ENCODE results near the gene PPIL4. TPM values are rescaled to one million over a fixed set of nuclear protein-coding genes. Genes with fewer than 3 reads are reported as not detected.

The PPIL4 gene
- total RNA-seq, 2 donors from 2014 or later: 18.7 to 19.7 TPM

DNA sequence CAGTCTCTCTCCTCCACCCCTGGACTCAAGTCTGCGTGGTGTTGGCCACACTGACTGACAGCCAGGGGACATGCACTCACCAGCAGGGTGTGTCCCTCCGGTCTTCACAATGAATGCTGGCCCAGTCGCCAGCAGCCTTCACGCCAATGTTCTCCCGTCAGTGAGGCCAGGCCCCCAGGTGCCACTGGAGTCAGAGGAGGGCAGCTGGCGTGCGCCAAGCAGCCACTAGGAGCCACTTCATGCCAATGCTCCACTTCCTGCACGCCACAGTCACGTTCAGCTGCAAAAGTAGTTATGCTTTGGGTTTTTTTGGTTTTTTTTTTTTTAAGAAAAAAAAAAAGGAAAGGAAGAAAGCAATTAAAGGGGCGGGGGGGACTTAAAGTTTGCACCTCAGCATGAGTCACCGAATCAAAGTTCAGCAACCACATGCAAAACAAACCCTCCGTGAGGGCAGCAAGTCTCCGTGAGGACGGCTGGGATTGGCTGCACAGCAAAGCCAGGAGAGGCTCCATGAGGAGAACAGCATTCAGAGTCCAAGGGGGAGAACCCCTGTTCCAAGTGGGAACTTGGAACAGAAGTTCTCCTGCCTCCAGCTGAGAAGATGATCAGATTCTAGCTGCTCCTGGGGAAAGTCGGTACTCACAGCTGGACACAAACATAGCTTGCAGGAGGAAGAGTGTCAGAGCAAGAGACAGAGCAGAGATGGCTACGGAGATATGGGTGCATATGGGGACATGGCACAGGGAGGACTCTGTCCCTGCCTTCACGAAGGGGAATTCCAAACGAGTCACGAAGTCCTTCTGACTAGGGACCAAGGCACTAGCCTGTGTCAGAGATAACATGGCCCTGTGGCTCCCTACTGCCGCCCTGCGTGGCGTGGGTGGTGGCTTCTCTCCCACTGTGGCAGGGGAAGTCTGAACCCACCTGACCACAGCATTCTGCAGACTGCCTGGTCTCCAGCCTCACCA lies 60.8 kb downstream of the PPIL4 start, which contains the start of gene ZC3H12D:
Gene ZC3H12D (minus strand): TSS at position 282 of the 968 bp plus-strand sequence. CDS start 10,471 bp downstream, outside the sequence.
- H3K27ac Mint-ChIP-seq: peak within 1 kb of the TSS; percentile 85 to 91
- DNase-seq (ENCODE audit: low spot score) (no peak), ATAC-seq (peak; percentile 67 to 77)
- H3K27me3 Mint-ChIP-seq: peaks cover 0 to 7% of the 10 kb centered on the region in 2 donors
- H3K36me3 Mint-ChIP-seq: no peaks in the 10 kb centered on the region
- H3K4me1 Mint-ChIP-seq (ENCODE audit: low read depth in 2 of 2): peaks cover 23 to 38% of the 10 kb centered on the region in 2 donors
- peak within 1 kb of the TSS; percentile 92 for H3K4me3 Mint-ChIP-seq
- H3K9me3 Mint-ChIP-seq: no peaks in the 10 kb centered on the region

DNA sequence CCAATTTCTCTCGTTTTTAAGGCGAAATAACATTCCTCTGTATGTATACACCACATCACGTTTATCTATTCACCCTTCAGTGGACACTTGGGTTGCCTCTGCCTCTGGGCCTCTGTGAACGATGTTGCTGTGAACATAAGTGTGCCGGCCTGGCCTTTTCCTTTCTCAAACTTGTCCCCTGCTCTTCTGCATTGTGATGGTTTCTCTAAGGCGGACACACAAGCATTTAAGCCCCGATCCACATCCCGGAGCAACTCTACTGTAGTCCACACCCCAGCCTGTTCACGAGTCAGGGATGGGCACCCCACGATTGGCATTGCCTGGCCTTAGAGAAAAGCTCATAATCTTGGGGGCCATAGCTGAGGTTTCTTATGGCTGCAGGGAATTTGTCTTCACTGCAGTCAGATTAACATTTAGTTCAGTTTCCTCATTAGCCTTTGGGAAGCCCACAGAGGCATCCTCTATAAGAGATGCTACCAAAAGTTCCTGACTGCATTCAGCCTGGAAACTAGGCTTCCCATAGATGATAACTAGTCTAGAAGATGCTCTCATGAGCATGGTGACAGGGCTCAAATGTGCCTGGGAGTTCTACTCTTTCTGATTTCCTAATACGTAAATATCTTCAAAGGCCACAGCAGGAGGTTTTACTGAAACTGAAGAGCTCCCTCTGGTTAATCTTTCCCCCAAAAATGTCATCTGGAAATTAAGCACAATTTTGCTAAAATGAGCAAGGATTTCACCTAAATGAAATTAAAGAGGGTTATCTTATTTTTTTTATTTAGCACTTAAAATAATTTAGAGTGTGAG lies 61.8 kb downstream of the PPIL4 start:
- Mint-ChIP-seq H3K36me3 (no peaks in the 10 kb centered on the region), H3K27ac (peak overlapping the region; percentile 85 to 91), H3K4me1 (ENCODE audit: low read depth in 2 of 2) (peaks cover 23 to 38% of the 10 kb centered on the region in 2 donors), H3K27me3 (peaks cover 0 to 10% of the 10 kb centered on the region in 2 donors), H3K4me3 (peak overlapping the region; percentile 92), H3K9me3 (no peaks in the 10 kb centered on the region)
- DNase-seq (ENCODE audit: low spot score): no peak
- no peak for ATAC-seq

DNA sequence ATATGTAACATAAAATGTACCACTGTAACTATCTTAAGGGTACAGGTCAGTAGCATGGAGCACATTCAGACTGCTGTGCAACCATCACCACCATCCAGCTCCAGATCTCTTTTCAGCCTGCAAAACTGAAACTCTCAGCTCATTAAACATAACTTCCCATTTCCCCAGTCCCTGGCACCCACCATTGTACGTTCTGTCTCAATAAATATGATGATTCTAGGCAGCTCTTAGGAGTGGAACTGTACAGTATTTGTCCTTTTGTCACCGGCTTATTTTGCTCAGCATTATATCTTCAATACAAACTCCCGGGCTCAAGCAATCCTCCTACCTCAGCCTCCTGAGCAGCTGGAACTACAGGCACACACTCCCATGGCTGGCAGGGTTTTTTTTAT lies 62.5 kb downstream of the PPIL4 start:
- H3K4me3 Mint-ChIP-seq: peak overlapping the region; percentile 92
- no peaks in the 10 kb centered on the region for H3K36me3 Mint-ChIP-seq
- H3K27ac Mint-ChIP-seq: peak overlapping the region; percentile 85 to 91
- no peaks in the 10 kb centered on the region for H3K9me3 Mint-ChIP-seq
- ATAC-seq (no peak), DNase-seq (ENCODE audit: low spot score) (no peak)
- H3K4me1 Mint-ChIP-seq (ENCODE audit: low read depth in 2 of 2): peaks cover 23 to 43% of the 10 kb centered on the region in 2 donors
- peaks cover 0 to 10% of the 10 kb centered on the region in 2 donors for H3K27me3 Mint-ChIP-seq

DNA sequence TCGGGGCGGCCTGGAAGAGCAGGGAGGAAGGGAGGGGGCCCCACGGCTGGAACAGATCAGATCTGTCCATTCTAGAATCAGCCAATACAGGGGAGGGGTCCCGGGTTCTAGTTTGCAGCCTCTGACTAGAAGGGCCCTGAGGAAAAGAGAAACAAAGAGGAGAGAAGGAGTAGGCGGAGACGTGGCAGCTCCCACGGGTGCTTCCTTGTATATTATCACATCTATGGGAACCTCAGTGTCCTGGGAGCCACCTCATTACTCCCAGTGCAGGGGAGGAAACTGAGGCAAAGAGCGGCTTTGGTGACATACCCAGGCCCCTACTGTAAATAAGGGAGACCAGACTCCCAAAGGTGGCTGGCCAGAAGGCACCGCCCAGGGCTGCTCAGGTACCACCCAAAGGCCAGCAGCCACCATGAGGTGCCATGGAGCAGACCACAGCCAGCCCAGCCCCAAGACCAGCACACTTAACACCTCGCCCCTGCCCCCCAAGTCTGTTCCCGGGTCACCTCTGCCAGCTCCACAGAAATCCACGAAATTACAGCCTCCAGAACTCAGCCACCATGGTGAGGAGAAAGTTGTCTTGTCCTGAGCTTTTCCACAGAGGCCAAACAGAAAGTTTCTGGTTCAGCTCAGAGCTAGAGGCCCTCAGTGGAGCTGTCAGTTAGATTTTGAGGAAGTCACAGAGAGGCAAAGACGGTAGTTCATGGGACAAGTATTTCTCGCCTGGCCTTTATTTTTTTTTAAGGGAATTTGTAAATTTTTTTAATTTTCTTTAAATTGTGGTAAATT lies 63.1 kb downstream of the PPIL4 start:
- DNase-seq (ENCODE audit: low spot score) (no peak), ATAC-seq (no peak)
- Mint-ChIP-seq H3K4me1 (ENCODE audit: low read depth in 2 of 2) (peaks cover 23 to 43% of the 10 kb centered on the region in 2 donors), H3K4me3 (peak overlapping the region; percentile 92), H3K27me3 (peaks cover 0 to 10% of the 10 kb centered on the region in 2 donors), H3K36me3 (no peaks in the 10 kb centered on the region), H3K27ac (peak overlapping the region; percentile 85 to 91), H3K9me3 (no peaks in the 10 kb centered on the region)

DNA sequence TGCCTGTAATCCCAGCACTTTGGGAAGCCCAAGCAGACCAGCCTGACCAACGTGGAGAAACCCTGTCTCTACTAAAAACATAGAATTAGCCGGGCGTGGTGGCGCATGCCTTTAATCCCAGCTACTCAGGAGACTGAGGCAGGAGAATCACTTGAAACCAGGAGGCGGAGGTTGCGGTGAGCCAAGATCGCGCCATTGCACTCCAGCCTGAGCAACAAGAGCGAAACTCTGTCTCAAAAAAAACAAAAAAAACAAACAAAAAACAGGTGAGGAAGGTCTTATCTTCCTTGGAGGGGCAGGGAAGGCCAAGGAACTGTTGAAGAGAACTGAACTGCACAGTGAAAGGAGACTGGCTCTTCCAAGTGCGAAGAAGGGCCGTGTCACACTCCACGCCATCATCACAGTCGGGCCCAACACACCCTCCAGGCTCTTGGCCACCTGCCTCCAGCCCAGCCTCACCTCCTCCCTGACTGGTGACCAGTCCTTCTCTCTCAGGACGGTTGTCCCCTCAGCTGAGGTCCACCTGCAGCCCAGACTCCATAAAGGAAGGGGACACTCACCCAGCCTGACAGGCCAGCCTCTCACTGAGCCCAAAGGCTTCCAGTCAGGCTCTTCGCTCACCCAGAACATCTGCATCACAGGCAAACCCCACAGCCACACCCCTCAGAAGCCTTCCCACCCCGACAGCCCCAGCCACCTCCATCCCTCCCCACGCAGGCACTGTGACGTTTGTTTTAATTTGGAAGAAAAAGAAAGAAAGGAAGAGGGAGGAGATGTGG lies 65.2 kb downstream of the PPIL4 start:
- Mint-ChIP-seq H3K27ac (peak overlapping the region; percentile 73 to 91), H3K4me1 (ENCODE audit: low read depth in 2 of 2) (peaks cover 23 to 43% of the 10 kb centered on the region in 2 donors), H3K4me3 (peak overlapping the region; percentile 92), H3K9me3 (no peaks in the 10 kb centered on the region), H3K27me3 (peaks cover 0 to 10% of the 10 kb centered on the region in 2 donors), H3K36me3 (no peaks in the 10 kb centered on the region)
- DNase-seq (ENCODE audit: low spot score) (no peak), ATAC-seq (no peak)

DNA sequence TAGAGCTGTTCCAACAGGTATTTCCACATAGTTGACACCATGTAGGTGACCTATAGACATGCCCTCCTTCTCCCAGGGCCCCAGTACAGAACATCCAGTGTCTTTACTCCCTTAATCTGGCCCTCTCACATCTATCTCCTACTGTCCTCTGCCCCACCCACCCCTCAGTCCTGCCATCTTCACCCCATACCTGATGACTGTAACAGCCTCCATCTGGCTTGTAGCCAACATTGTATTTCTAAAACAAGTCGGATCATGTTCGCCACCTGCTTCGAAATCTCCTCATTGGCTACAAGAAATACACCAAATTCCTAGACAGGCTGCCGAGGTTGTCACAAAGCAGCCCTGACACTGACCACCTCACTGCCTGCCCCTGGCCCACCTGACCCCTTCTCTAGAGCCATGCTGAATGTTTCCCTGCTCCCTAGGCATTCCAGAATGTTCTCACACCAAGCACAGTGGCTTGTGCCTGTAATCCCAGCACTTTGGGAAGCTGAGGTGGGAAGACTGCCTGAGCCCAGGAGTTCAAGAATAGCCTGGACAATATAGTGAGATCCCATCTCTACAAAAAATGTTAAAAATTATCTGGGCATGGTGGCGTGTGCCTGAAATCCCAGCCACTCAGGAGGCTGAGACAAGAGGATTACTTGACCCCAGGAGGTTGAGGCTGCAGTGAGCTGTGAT lies 67.1 kb downstream of the PPIL4 start:
- DNase-seq (ENCODE audit: low spot score) (no peak), ATAC-seq (no peak)
- Mint-ChIP-seq H3K27me3 (peaks cover 0 to 10% of the 10 kb centered on the region in 2 donors), H3K4me3 (no peak overlapping the region), H3K9me3 (no peaks in the 10 kb centered on the region), H3K27ac (no peak overlapping the region), H3K4me1 (ENCODE audit: low read depth in 2 of 2) (peaks cover 13 to 32% of the 10 kb centered on the region in 2 donors), H3K36me3 (no peaks in the 10 kb centered on the region)

DNA sequence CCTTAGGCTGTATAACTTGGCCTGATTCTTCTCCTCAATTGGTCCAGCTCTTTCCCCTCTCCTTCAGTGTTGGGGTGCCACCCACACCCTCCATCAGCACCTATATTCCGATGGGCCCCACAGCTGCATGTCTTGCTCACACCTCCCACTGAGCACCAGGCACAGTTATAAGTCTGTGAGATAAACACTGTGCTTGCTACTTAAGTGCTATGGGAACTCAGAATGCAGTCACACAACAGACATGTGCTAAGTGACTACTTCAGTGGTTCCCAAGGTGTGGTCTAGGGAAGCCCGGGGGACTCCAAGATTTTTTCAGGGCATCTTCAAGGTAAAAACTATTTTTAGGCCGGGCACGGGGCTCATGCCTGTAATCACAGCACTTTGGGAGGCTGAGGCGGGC lies 68.3 kb downstream of the PPIL4 start:
- Mint-ChIP-seq H3K27me3 (peaks cover 0 to 10% of the 10 kb centered on the region in 2 donors), H3K4me3 (no peak overlapping the region), H3K27ac (no peak overlapping the region), H3K4me1 (ENCODE audit: low read depth in 2 of 2) (peaks cover 9 to 20% of the 10 kb centered on the region in 2 donors), H3K9me3 (no peaks in the 10 kb centered on the region), H3K36me3 (no peaks in the 10 kb centered on the region)
- ATAC-seq: no peak
- no peak for DNase-seq (ENCODE audit: low spot score)

DNA sequence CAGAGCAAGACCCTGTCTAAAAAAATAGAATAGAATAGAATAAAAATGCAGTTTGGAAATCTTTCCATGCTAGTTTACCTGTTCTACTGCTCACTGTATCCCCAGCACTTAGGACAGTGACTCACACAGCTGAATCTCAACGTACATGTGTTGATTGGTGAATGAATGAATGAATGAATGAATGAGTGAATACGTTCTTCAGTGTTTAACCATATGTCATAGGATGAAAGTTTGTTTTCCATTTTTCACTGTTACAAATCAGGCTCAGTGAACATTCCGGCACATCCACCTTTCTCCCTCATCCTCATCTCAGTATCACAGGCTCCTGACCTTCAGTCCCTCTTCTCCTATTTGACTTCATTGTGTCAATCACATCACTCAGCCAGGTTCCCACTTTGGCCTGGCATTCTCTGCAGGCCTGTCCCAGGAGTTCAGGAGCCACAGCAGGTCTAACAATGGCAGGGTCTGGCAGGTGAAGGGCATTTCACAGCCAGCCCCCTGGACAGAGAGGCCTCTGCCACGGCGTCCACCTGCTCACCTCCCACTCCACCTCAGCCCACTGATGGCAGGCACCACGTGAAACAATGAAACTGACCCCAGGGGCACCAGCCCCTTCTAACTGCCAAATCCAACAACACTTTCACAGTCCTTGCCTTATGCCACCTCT lies 68.9 kb downstream of the PPIL4 start:
- peaks cover 0 to 10% of the 10 kb centered on the region in 2 donors for H3K27me3 Mint-ChIP-seq
- no peaks in the 10 kb centered on the region for H3K36me3 Mint-ChIP-seq
- H3K4me1 Mint-ChIP-seq (ENCODE audit: low read depth in 2 of 2): peaks cover 4 to 14% of the 10 kb centered on the region in 2 donors
- no peaks in the 10 kb centered on the region for H3K9me3 Mint-ChIP-seq
- ATAC-seq (no peak), DNase-seq (ENCODE audit: low spot score) (no peak)
- H3K4me3 Mint-ChIP-seq: no peak overlapping the region
- H3K27ac Mint-ChIP-seq: no peak overlapping the region

DNA sequence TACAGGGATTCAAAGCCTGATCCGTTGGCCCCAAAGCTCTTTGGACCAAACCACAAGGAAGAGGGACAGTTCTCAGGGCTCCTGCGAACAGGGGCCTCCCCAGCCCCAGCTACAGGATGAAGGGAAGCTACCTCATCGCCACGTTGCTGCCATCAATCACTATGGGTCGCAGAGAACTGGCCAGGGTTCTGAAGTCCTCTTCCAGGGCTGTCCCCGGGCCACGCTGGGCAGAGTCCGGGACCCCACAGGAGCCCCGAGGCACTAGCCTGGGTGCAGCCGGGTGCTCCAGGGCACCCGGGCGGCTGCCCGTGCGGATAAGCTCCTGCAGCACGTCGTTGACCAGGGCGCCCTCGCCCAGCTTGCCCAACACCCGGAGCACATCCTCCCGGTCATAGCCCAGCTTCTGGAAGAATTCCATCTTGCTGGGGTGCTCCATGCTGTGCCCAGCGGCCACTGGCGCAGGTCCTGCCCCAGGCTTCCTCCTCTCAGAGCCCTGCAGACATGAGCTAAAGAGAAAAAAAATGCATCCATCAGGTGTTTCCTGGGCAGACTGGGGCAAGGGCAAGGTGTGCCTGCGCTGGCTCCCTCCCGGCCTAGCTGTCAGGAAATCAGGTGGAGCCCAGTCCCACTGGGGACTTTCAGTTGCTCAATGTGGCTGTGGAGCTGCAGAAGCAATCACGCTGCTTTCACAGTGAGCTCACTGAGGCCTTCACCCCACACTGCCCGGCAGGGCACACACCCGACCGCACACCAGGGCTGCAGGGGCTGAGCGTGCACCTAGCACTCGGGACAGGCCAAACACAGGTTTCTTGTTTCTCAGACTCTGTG lies 71.5 kb downstream of the PPIL4 start:
- DNase-seq (ENCODE audit: low spot score) (no peak), ATAC-seq (peak in 1 of 2 donors; percentile 8)
- no peak overlapping the region for H3K27ac Mint-ChIP-seq
- H3K27me3 Mint-ChIP-seq: no peaks in the 10 kb centered on the region
- H3K4me1 Mint-ChIP-seq (ENCODE audit: low read depth in 2 of 2): peaks cover 0 to 5% of the 10 kb centered on the region in 2 donors
- no peaks in the 10 kb centered on the region for H3K36me3 Mint-ChIP-seq
- no peaks in the 10 kb centered on the region for H3K9me3 Mint-ChIP-seq
- no peak overlapping the region for H3K4me3 Mint-ChIP-seq

DNA sequence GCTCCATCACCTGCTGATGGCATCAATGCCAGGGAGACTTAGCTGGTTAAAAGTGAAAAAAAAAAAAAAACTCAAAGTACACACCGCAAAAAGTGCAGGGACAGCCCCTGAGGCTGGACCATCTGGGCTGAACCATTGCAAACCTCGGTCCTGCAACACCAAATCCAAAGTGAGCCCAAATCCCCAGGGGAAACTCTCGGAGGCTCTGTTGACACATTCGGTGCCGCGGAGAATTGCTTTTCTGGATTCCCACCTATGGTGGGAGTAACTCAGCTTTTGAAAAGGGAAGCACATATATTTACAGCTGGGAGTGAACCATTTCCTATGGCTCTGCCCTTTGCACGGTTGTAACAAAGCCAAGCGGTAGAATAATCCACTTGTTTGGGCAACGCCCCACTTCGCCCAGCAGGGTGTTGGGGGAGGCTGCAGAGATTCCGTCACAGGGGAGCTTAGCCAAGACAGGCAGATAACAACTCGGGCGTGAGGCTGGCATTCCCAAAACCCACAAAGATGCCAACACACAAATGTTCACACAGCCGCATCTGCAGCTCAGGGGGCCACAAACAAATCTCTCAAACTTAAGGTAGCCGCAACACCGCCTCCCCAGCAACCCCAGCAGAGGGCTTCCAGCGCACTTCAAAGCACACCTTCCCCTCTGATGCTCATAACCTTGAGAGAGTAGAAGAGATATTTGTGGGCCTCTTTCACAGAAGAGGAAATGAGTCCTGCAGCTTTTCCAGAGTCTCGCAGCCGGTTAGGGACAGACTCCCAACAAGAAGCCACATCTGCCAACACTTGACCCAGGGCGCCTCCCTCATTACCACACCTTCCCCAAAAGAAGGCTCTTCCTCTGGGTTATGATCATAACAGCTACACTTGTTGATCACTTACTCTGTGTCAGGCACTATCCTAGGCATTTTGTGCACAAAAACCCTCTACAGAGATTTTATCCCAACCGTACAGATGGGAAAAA lies 72.5 kb downstream of the PPIL4 start:
- Mint-ChIP-seq H3K4me1 (ENCODE audit: low read depth in 2 of 2) (peaks cover 0 to 2% of the 10 kb centered on the region in 2 donors), H3K36me3 (no peaks in the 10 kb centered on the region), H3K27ac (no peak overlapping the region), H3K27me3 (no peaks in the 10 kb centered on the region), H3K9me3 (no peaks in the 10 kb centered on the region), H3K4me3 (no peak overlapping the region)
- ATAC-seq (no peak), DNase-seq (ENCODE audit: low spot score) (no peak)

Measured in natural killer cell treated with Interleukin-12 subunit alpha and Interleukin-12 subunit beta and Interleukin-15 and Interleukin-18, amount 100 ng/mL, for 72 hours (primary cell).